ENCODE results near the gene ATP4B. TPM values are rescaled to one million over a fixed set of nuclear protein-coding genes. Genes with fewer than 3 reads are reported as not detected.

Gene ATP4B
- total and polyA plus RNA-seq, 2 of the 8 experiments (the other 6 are each of a cell fraction or from before 2014, with no cell fraction given), result 0.05 TPM; not detected in 1

DNA sequence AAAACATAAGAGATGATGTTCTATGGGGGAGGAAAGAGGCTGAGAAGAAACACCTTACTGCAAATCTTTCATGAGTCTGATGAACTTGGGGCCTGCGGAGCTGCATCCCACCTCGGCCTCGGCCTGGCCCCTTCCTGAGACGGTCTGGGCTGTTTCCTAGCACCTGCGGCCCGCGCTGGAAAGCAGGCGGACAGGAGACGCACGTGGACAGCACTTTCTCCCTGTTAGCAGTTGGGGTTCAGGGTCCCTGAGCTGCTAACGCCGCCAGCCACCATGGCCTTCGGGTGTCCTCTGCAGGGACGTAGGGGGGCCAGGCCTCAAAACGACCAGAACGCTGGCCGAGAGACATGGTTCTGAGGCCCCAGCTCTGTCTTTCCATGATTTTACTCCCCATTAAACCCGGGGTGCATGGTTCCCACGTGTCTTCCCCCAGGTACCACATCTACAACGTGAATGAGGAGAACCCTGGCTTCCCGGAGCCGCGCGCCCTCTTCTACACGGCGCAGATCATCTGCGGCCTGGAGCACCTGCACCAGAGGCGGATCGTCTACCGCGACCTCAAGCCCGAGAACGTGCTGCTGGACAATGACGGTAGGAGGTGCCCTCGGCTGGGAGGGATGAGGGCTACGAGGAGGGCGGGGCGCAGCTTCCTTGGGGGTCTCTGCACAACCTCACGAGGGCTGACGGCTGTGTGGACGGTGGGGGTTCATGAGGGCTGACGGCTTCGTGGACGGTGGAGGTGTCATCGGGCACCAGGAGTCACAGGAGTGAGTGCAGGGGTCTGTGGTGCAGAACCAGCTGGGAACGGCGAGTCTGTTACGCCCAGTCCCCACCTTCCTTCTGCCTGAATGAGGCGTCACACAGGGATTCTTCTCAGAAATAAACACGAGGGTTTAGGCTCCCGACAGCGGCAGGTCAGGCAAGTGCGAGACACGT, 13.3 kb upstream of the ATP4B start:
- H3K23me2 ChIP-seq (ENCODE audit: low read depth, low read length), result peaks cover 5% of the 10 kb centered on the region; the same call in 1 of the 2 replicates
- 93% methylated on average over 52 of the region's 54 CpGs; no CpG with 5 or more reads in 1 of the 2 experiments for WGBS, 2 experiments (ENCODE audit: extremely low coverage in 1 of 2, insufficient coverage in 1 of 2, insufficient read length in 1 of 2, insufficient replicate concordance in 2 of 2, low coverage in 1 of 2, low lambda C conversion rate in 2 of 2, missing lambda C conversion rate in 1 of 2)
- H3K4me3 ChIP-seq (ENCODE audit: extremely low read depth in 1 of 4, insufficient read depth in 2 of 4, low read depth in 3 of 4, low read length in 4 of 4), result no peak overlapping the region
- no peaks in the 10 kb centered on the region for H3K79me2 ChIP-seq (ENCODE audit: control insufficient read depth in 1 of 2, insufficient read depth in 2 of 2, low read length in 2 of 2)
- H3K18ac ChIP-seq (ENCODE audit: extremely low read depth, low read length), result no peak overlapping the region
- no peak overlapping the region for H2BK15ac ChIP-seq (ENCODE audit: low read length)
- H3K4me2 ChIP-seq (ENCODE audit: insufficient read depth in 1 of 2, low read depth in 2 of 2, low read length in 2 of 2), result no peak overlapping the region
- POLR2A ChIA-PET (ENCODE audit: partially characterized antibody), result no interaction called here
- H2BK20ac ChIP-seq (ENCODE audit: low read length), result no peak overlapping the region
- TF ChIP-seq YY1 (IDR thresholded peaks at IDR 0.05; ENCODE audit: low read depth, low read length), result no peak
- TF ChIP-seq RFX5 (IDR thresholded peaks at IDR 0.05; ENCODE audit: borderline replicate concordance, low read depth, low read length), result no peak
- TF ChIP-seq CEBPB (IDR thresholded peaks at IDR 0.05; ENCODE audit: low read depth, low read length), result no peak
- no peak for TF ChIP-seq RAD21 (IDR thresholded peaks at IDR 0.05 in 1 of 2, conservative IDR thresholded peaks at IDR 0.05 in 1 of 2; ENCODE audit: low read depth in 2 of 2, low read length in 2 of 2)
- no peak for TF ChIP-seq CTBP2 (IDR thresholded peaks at IDR 0.05; ENCODE audit: borderline replicate concordance, insufficient read depth, insufficient read length, low read length)
- no peak for TF ChIP-seq SUZ12 (IDR thresholded peaks at IDR 0.05; ENCODE audit: low read length)
- TF ChIP-seq CBX8 (IDR thresholded peaks at IDR 0.05; ENCODE audit: borderline replicate concordance, low read depth, low read length), result no peak
- TF ChIP-seq RNF2 (IDR thresholded peaks at IDR 0.05; ENCODE audit: borderline replicate concordance, low read depth, low read length, missing control alignments, poor library complexity, severe bottlenecking), result no peak
- TF ChIP-seq TAF1 (IDR thresholded peaks at IDR 0.05; ENCODE audit: low read depth, low read length), result no peak
- TF ChIP-seq TCF12 (IDR thresholded peaks at IDR 0.05; ENCODE audit: low read depth, low read length), result no peak
- no peak for TF ChIP-seq CHD2 (IDR thresholded peaks at IDR 0.05; ENCODE audit: low read length)
- H3K23ac ChIP-seq (ENCODE audit: insufficient read length), result no peak overlapping the region
- H4K20me1 ChIP-seq (replicated peaks in 1 of 2; ENCODE audit: control insufficient read depth in 1 of 2, insufficient read depth in 2 of 2, low read length in 2 of 2), result peaks cover 0 to 4% of the 10 kb centered on the region in 2 experiments
- H3K27me3 ChIP-seq (replicated peaks in 1 of 4; ENCODE audit: control insufficient read depth in 3 of 4, extremely low read depth in 1 of 4, insufficient read depth in 3 of 4, low read length in 3 of 4), result no peaks in the 10 kb centered on the region
- DNase-seq (ENCODE audit: low read depth in 1 of 2, low spot score in 2 of 2) (no peak), FAIRE-seq (no peak)
- H4K5ac ChIP-seq (ENCODE audit: insufficient read length, low read depth, low read length), result no peak overlapping the region
- no peak overlapping the region for H3K56ac ChIP-seq (replicated peaks; ENCODE audit: insufficient read length, low read depth, low read length)
- CTCF ChIA-PET (ENCODE audit: partially characterized antibody), result interaction anchor here (1.0 to 2.1 kb wide), 2 partner anchors 22 to 53 kb away, joined by 3 to 11 read pairs; no protein-coding TSS in a partner anchor
- no peak overlapping the region for H2AK5ac ChIP-seq (ENCODE audit: low read depth, low read length)
- H2AFZ ChIP-seq (ENCODE audit: low read length), result no peak overlapping the region
- 0 out of 2 replicates have a peak overlapping the region, but pooled peaks have one; percentile 96 for H2BK12ac ChIP-seq (ENCODE audit: low read depth, low read length)
- no peak overlapping the region for H4K91ac ChIP-seq (replicated peaks; ENCODE audit: insufficient read length, low read length)
- H3K79me1 ChIP-seq (ENCODE audit: low read depth, low read length), result no peaks in the 10 kb centered on the region
- no peak overlapping the region for H2BK120ac ChIP-seq (replicated peaks; ENCODE audit: low read depth, low read length)
- 0 out of 2 replicates have a peak overlapping the region, but pooled peaks have one; percentile 77 for H2BK5ac ChIP-seq (ENCODE audit: low read depth, low read length)
- H4K8ac ChIP-seq (ENCODE audit: extremely low read depth, insufficient read depth, low read length), result no peak overlapping the region
- H3K9ac ChIP-seq (replicated peaks in 1 of 4; ENCODE audit: extremely low read depth in 1 of 4, low read depth in 3 of 4, low read length in 3 of 4), result no peak overlapping the region
- no peak overlapping the region for H3K27ac ChIP-seq (ENCODE audit: low read depth, low read length)
- no peaks in the 10 kb centered on the region; a peak in 1 of 7 replicates for H3K4me1 ChIP-seq (replicated peaks in 1 of 4; ENCODE audit: control insufficient read depth in 3 of 4, insufficient read depth in 4 of 4, low read length in 3 of 4)
- H3K14ac ChIP-seq (ENCODE audit: insufficient read length), result no peak overlapping the region
- H3K9me3 ChIP-seq (ENCODE audit: insufficient read depth in 2 of 2, low read depth in 1 of 2, low read length in 1 of 2), result no peaks in the 10 kb centered on the region
- no peak overlapping the region for H3K4ac ChIP-seq (replicated peaks; ENCODE audit: insufficient read length, low read depth, low read length)
- no peaks in the 10 kb centered on the region; a peak in 1 of 8 replicates for H3K36me3 ChIP-seq (ENCODE audit: control insufficient read depth in 2 of 4, insufficient read depth in 4 of 4, low read length in 3 of 4)

All from H1 (cell line).